AG04450 (cell line): ENCODE results near the gene NXT1. TPM values are rescaled to one million over a fixed set of nuclear protein-coding genes. Genes with fewer than 3 reads are reported as not detected.

Experiments
- CTCF ChIA-PET: fragments of 300-600, 350-600 bp; formaldehyde crosslinking; extraction: SDS; loops from one replicate; lab custom pipeline; 2022; ENCODE audit warnings: antibody characterized with exemption, inconsistent platforms; lab: Charles Lee
- POLR2A ChIA-PET: fragments of 350-600 bp; formaldehyde crosslinking; extraction: SDS; loops from one replicate; lab custom pipeline; 2021; ENCODE audit warnings: antibody characterized with exemption, inconsistent platforms; lab: Yijun Ruan, JAX
- DNase-seq: peaks from one replicate; pipeline ENCODE4 v3.0.0-alpha.2; 2011; ENCODE audit warnings: low read depth, low spot score
- H3K27ac ChIP-seq: one replicate; pipeline ENCODE4 v1.5.1; 2012; ENCODE audit warnings: low read depth, low read length, control low read depth
- H3K27me3 ChIP-seq: one replicate; pipeline ENCODE4 v1.6.0; 2012; ENCODE audit warnings: low read length; ENCODE audit not compliant: control insufficient read depth, insufficient read depth
- H3K4me3 ChIP-seq: 2 replicates; pipeline ENCODE4 v1.5.1; 2011; ENCODE audit warnings: mild to moderate bottlenecking, low read depth, low read length, control low read depth
- H3K9me3 ChIP-seq: 2 replicates; pipeline ENCODE4 v1.5.1; 2012; ENCODE audit warnings: low read length; ENCODE audit not compliant: control insufficient read depth, insufficient read depth
- polyA plus RNA-seq: library from polyadenylated mRNA; depleted of rRNA; stranded (reverse); fragments of >200 nt; gene quantifications from 2 replicates; pipeline ENCODE4 v1.2.3, GENCODE V29; 2011
- TF ChIP-seq, protein P1 (sequence below): IDR thresholded peaks from 2 replicates; pipeline ENCODE4 v1.5.1; 2011; ENCODE audit warnings: low read depth, low read length, control low read depth, inconsistent platforms

Gene NXT1
- polyA plus RNA-seq, 1 experiment = 17.9 TPM

GRCh38 chr20:23325107-23325506 lies 25.5 kb upstream of the NXT1 start:
- H3K9me3 ChIP-seq = no peaks in the 10 kb centered on the region
- H3K27me3 ChIP-seq = peaks cover 3% of the 10 kb centered on the region
- DNase-seq = no peak
- no peak overlapping the region for H3K4me3 ChIP-seq
- ChIA-PET POLR2A (no interaction called here), CTCF (interaction anchor here (1.6 kb wide), 1 partner anchor 14 kb away, joined by 6 read pairs; no protein-coding TSS in a partner anchor)
- H3K27ac ChIP-seq = no peak overlapping the region
- TF ChIP-seq, protein P1, sequence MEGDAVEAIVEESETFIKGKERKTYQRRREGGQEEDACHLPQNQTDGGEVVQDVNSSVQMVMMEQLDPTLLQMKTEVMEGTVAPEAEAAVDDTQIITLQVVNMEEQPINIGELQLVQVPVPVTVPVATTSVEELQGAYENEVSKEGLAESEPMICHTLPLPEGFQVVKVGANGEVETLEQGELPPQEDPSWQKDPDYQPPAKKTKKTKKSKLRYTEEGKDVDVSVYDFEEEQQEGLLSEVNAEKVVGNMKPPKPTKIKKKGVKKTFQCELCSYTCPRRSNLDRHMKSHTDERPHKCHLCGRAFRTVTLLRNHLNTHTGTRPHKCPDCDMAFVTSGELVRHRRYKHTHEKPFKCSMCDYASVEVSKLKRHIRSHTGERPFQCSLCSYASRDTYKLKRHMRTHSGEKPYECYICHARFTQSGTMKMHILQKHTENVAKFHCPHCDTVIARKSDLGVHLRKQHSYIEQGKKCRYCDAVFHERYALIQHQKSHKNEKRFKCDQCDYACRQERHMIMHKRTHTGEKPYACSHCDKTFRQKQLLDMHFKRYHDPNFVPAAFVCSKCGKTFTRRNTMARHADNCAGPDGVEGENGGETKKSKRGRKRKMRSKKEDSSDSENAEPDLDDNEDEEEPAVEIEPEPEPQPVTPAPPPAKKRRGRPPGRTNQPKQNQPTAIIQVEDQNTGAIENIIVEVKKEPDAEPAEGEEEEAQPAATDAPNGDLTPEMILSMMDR = no peak

DNA sequence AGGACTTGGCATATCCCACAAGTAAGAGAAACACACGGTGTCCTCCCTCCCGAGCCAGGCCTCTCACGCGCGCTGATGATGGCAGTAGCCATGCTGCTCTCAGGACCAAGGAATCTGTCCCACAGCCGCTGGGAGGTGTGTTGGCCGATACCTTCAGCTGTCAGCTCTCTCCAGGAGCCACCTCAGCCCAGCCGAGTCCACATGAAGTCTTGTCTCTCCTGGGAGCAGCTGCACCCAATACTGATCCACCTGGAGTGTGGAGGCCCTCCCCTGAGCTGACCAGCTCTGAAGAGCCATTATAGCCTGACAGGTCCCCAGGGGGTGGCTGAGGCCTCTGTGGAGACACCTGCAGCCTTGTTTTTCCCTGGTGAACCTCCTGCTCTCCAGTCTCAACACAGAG lies 23.8 kb upstream of the NXT1 start:
- Histone ChIP-seq H3K9me3 (no peaks in the 10 kb centered on the region), H3K27ac (no peak overlapping the region), H3K27me3 (peaks cover 3% of the 10 kb centered on the region), H3K4me3 (no peak overlapping the region)
- ChIA-PET POLR2A (no interaction called here), CTCF (no interaction called here)
- TF ChIP-seq, protein P1 = no peak
- no peak for DNase-seq

DNA sequence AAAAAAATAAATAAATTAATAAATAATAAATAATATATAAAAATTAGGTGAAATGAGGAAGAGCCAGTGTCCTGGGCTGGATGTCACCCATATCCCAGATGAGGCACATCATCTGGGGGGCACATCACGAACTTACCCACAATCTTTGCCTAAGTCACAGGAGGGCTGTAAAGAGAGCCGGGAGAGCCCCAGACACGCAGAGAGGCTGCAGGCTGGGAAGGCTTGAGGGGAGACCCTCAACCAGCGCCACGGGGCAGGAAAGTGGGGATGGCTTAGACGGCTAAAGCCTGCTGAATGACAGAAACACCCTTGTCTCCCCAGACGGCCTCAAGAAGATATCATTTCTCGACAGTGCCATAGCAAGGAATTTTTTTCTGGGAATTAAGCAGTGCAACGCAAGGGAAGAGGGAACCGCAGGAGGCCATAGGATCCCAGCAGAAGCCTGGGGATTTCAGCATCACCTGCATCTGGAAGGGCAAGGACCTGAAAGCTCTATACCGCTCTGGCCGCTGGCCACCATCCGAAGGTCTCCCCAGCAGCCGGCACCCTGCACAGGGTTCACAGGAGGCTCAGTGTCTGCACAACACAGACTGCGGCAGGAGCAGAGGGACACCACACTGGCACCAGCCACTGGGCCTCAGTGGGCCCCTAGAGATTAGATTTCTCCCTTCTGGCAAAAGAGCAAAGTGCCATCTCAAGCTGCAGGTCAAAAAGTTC lies 22.8 kb upstream of the NXT1 start:
- Histone ChIP-seq H3K27me3 (peaks cover 3% of the 10 kb centered on the region), H3K4me3 (no peak overlapping the region), H3K9me3 (no peaks in the 10 kb centered on the region), H3K27ac (no peak overlapping the region)
- no peak for DNase-seq
- CTCF ChIA-PET = no interaction called here
- TF ChIP-seq, protein P1 = no peak
- POLR2A ChIA-PET = no interaction called here

- Histone ChIP-seq H3K27me3 (no peaks in the 10 kb centered on the region), H3K4me3 (no peak overlapping the region), H3K27ac (no peak overlapping the region), H3K9me3 (no peaks in the 10 kb centered on the region)
- TF ChIP-seq, protein P1 = no peak
- no peak for DNase-seq
- CTCF ChIA-PET = interaction anchor here (0.7 to 1.6 kb wide), 2 partner anchors 9 kb away, joined by 7 read pairs; no protein-coding TSS in a partner anchor
- POLR2A ChIA-PET = no interaction called here
Observed at GRCh38 chr20:23331450-23332350, 18.9 kb upstream of the NXT1 start.
